BJ (cell line): Measurements from ENCODE around the gene STK24. TPM values are rescaled to one million over a fixed set of nuclear protein-coding genes. Genes with fewer than 3 reads are reported as not detected.

Experiments
- CTCF ChIA-PET: fragments of 350-600 bp; formaldehyde crosslinking; extraction: SDS; loops from one replicate; lab custom pipeline; 2021; ENCODE audit warnings: antibody characterized with exemption, inconsistent platforms; lab: Yijun Ruan, JAX
- POLR2A ChIA-PET: fragments of 300-600 bp; sonication (Branson Sonifier 250); formaldehyde crosslinking; extraction: SDS; loops from one replicate; lab custom pipeline; 2021; ENCODE audit warnings: antibody characterized with exemption; lab: Charles Lee
- DNase-seq: peaks from one replicate; pipeline ENCODE4 v3.0.0-alpha.2; 2011; ENCODE audit warnings: low read depth
- H3K27me3 ChIP-seq: 2 replicates; pipeline ENCODE4 v1.6.0; 2011; ENCODE audit warnings: low read length; ENCODE audit not compliant: control insufficient read depth, insufficient read depth
- H3K36me3 ChIP-seq: 2 replicates; pipeline ENCODE4 v1.5.1; 2011; ENCODE audit warnings: low read length; ENCODE audit not compliant: control insufficient read depth, insufficient read depth
- H3K4me3 ChIP-seq: 2 replicates; pipeline ENCODE4 v1.5.1; 2011; ENCODE audit warnings: low read depth, mild to moderate bottlenecking, control low read depth, low read length
- polyA plus RNA-seq: library from polyadenylated mRNA; depleted of rRNA; stranded (reverse); fragments of >200 nt; gene quantifications from 2 replicates; pipeline ENCODE4 v1.2.3, GENCODE V29; 2011
- TF ChIP-seq, protein P1 (sequence below): IDR thresholded peaks from 2 replicates; pipeline ENCODE4 v1.5.1; 2011; ENCODE audit warnings: low read depth, mild to moderate bottlenecking, control low read depth, inconsistent platforms, low read length, moderate library complexity; ENCODE audit not compliant: insufficient read depth

The STK24 gene
- polyA plus RNA-seq, 1 experiment, result 32.8 TPM

DNA sequence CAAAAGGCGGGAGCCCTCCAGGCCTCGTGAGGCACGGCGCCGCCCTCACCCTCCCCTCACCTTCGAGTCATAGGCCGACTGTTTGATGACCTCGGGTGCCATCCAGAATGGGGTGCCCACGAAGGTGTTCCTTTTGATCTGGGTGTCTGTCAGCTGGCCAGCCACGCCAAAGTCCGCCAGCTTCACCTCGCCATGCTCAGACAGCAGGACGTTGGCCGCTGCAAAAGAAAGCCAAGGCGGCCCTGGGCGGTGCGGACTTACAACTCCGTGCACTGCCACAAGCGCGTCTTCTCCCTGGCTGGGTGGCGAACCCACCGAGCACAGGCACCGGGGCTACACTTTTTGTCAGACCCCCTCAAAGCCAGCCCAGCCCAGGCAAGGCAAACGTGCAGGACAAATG, 102.1 kb downstream of the STK24 start:
- Histone ChIP-seq H3K4me3 (no peak overlapping the region), H3K27me3 (no peaks in the 10 kb centered on the region), H3K36me3 (peaks cover 19% of the 10 kb centered on the region)
- ChIA-PET CTCF (no interaction called here), POLR2A (no interaction called here)
- DNase-seq, result no peak
- TF ChIP-seq, protein P1, sequence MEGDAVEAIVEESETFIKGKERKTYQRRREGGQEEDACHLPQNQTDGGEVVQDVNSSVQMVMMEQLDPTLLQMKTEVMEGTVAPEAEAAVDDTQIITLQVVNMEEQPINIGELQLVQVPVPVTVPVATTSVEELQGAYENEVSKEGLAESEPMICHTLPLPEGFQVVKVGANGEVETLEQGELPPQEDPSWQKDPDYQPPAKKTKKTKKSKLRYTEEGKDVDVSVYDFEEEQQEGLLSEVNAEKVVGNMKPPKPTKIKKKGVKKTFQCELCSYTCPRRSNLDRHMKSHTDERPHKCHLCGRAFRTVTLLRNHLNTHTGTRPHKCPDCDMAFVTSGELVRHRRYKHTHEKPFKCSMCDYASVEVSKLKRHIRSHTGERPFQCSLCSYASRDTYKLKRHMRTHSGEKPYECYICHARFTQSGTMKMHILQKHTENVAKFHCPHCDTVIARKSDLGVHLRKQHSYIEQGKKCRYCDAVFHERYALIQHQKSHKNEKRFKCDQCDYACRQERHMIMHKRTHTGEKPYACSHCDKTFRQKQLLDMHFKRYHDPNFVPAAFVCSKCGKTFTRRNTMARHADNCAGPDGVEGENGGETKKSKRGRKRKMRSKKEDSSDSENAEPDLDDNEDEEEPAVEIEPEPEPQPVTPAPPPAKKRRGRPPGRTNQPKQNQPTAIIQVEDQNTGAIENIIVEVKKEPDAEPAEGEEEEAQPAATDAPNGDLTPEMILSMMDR, result no peak

GRCh38 chr13:98474292-98474691, 102.6 kb downstream of the STK24 start:
- CTCF ChIA-PET, result no interaction called here
- H3K36me3 ChIP-seq, result peaks cover 18% of the 10 kb centered on the region

GRCh38 chr13:98473788-98474144, 103.1 kb downstream of the STK24 start:
- ChIA-PET CTCF (interaction anchor here (1.4 kb wide), 1 partner anchor 29 kb away, joined by 3 read pairs; no protein-coding TSS in a partner anchor), POLR2A (no interaction called here)
- Histone ChIP-seq H3K36me3 (peaks cover 18% of the 10 kb centered on the region), H3K27me3 (no peaks in the 10 kb centered on the region), H3K4me3 (no peak overlapping the region)
- DNase-seq, result no peak
- TF ChIP-seq, protein P1, result no peak

More at GRCh38 chr13:98474292-98474691, 102.6 kb downstream of the STK24 start:
- no peaks in the 10 kb centered on the region for H3K27me3 ChIP-seq
- TF ChIP-seq, protein P1, result no peak
- no peak for DNase-seq
- POLR2A ChIA-PET, result no interaction called here
- no peak overlapping the region for H3K4me3 ChIP-seq

DNA sequence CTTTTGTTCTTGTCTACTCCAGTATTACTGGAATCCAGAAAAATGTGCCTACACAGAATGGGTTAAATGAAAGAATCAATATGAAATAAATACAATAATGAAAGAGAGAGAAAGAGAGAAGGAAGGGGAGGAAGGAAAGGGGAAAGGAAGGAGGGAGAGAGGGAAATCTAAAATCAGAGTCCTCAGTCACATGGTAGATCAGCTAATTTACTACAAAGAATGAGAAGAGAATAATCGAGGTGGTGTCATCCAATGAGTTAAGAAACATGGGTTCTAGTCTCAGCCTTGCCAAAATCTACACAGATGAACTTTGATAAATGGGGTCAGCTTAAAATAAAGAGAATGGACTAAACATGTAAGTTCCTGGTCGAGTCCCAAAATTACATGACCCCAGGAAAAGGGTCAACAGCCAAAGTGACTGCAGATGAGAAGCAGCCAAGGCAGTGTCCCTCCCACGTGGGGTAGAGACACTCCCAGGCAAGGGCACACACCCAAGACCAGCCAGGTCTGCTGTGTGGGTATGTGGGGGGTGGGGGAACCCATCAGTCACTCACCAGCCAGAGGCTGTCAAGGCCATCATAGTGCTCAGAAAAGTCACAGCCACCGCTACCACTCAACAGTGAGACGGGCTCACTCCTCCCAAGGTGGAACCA, 103.6 kb downstream of the STK24 start:
- DNase-seq, result no peak
- H3K4me3 ChIP-seq, result no peak overlapping the region
- ChIA-PET POLR2A (no interaction called here), CTCF (interaction anchor here (1.4 kb wide), 1 partner anchor 28 kb away, joined by 3 read pairs; no protein-coding TSS in a partner anchor)
- TF ChIP-seq, protein P1, result no peak
- peaks cover 18% of the 10 kb centered on the region for H3K36me3 ChIP-seq
- H3K27me3 ChIP-seq, result no peaks in the 10 kb centered on the region

DNA sequence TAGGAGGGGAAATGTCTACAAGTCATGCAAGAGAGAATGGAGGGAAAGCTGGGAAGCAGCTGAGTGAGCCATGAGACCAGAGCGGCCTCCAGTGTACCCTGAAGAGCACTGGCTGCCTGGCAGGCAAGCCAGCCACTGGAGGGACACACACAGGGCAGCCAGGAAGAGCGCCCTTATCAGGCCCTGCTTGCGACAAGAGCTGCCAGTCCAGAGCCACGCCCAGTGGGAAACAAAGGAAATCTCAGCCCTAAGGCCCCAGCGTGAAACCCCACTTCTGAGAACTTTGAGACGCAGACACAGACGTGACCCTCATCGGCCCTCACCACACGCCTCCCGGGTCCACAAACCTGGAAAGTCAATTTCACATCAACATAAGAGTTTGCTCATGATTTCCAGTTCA, 105.0 kb downstream of the STK24 start:
- ChIA-PET POLR2A (interaction anchor here (0.6 kb wide), 2 partner anchors 16 to 71 kb away, joined by 4 to 7 read pairs; no protein-coding TSS in a partner anchor), CTCF (interaction anchor here (1.3 kb wide), 1 partner anchor 11 kb away, joined by 3 read pairs; no protein-coding TSS in a partner anchor)
- DNase-seq, result no peak
- Histone ChIP-seq H3K36me3 (peaks cover 20% of the 10 kb centered on the region), H3K27me3 (no peaks in the 10 kb centered on the region), H3K4me3 (no peak overlapping the region)
- TF ChIP-seq, protein P1, result no peak
